ENCODE results near the gene ACTR8. TPM values are rescaled to one million over a fixed set of nuclear protein-coding genes. Genes with fewer than 3 reads are reported as not detected.

The ACTR8 gene
- total RNA-seq, 1 donor, result 8.1 TPM

DNA sequence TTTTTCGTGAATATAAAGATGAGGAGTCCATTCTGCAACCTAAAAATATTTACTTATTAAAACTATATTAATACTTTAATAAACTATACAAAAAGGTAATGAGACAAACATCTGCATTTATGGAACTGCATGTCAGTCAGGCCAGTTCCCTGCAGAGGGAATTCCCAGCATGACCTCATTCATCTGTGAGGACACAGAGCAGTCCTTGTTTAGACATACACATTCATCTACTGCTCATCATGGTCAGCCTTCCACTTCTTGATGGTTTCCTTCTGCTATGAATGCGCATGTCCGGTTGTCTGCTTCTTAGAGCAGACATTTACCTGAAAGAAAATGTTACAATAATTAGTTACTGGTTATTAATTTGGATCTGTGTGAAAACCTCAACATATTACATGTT lies 3.3 kb upstream of the ACTR8 start:
- Histone ChIP-seq H3K4me1 (ENCODE audit: insufficient read depth, low read length) (peaks cover 26% of the 10 kb centered on the region), H3K4me3 (ENCODE audit: low read length) (no peak overlapping the region), H3K27me3 (ENCODE audit: insufficient read depth, low read length) (no peaks in the 10 kb centered on the region), H3K9me3 (ENCODE audit: low read depth, low read length) (no peaks in the 10 kb centered on the region)

DNA sequence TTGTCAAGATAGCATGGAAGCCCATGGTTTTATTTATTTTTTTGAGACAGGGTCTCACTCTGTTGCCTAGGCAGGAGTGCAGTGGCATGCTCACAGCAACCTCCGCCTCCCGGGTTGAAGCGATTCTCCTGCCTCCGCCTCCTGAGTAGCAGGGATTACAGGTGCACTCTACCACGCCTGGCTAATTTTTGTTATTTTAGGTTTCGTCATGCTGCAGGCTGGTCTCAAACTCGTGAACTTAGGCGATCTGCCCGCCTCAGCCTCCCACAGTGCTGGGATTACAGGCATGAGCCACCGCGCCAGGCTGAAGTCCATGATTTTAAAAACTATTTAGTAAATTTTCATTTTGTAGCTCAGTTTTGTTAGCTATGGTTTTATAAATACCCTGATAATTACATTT lies 2.7 kb upstream of the ACTR8 start:
- Histone ChIP-seq H3K4me3 (ENCODE audit: low read length) (no peak overlapping the region), H3K9me3 (ENCODE audit: low read depth, low read length) (no peaks in the 10 kb centered on the region), H3K4me1 (ENCODE audit: insufficient read depth, low read length) (peaks cover 21% of the 10 kb centered on the region), H3K27me3 (ENCODE audit: insufficient read depth, low read length) (no peaks in the 10 kb centered on the region)

DNA sequence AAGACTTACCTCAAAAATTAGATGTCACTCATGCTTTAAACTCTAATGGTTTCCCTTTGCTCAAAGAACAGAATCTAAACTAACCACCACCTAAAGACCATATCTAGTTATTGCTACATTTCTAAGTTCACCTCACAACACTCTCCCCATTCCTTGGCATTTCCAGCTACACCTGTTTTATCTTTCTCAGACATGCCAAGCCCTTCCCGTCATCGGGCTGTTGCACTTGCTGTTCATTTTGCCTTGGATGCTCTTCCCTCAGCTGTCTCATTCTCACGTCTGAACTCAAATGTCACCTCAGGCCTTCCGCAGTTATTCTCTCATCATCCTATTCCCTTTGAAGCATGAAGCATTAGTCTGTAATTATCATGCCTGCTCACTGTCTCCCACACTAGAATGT lies 1.1 kb upstream of the ACTR8 start:
- Histone ChIP-seq H3K4me3 (ENCODE audit: low read length) (no peak overlapping the region), H3K9me3 (ENCODE audit: low read depth, low read length) (no peaks in the 10 kb centered on the region), H3K27me3 (ENCODE audit: insufficient read depth, low read length) (no peaks in the 10 kb centered on the region), H3K4me1 (ENCODE audit: insufficient read depth, low read length) (peaks cover 18% of the 10 kb centered on the region)

DNA sequence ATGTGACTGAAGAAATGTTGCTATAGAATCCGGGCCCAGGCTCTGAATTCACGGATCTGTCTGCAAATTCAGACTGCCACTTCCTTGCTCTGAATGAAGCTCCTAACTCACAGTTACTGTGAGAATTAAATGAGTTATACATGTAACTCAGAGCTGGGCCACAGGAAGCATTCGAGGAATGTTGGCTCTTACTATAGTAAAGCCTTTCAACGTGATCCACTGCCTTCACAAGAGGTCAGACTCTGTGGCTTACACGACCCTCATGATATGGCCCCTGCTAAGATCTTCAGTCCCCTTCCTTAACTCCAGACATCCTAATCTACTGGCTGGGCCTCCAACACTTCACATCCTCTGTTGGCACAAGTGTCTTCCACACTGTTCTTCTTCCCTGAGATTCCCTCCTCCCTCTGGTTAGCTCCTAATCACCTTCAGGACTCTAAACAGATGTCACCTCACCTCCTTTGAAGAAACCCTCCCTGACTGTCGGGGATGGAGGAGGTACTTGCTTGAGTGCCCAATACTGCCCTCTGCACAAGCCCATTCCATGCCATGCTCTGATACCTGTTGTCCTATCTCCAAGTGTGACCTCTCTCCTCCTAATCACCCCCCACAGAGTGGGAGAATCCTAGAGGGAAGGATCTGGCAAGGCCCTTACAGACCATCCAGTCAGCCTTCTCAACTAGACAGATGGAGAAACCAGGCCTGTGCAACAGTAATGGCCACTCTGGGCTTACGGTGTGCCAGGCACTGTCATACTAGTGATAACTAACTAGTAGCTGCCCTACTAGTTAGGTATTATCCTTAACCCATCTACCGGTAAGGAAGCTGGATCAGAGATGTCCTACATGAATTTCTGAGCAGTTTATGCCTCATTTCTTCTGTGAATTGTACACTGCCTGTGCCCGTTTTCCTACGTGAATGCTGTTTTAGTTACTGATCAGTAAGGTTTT lies 1.3 kb downstream of the ACTR8 start:
- H3K9me3 ChIP-seq (ENCODE audit: low read depth, low read length), result no peaks in the 10 kb centered on the region
- no peaks in the 10 kb centered on the region for H3K27me3 ChIP-seq (ENCODE audit: insufficient read depth, low read length)
- H3K4me1 ChIP-seq (ENCODE audit: insufficient read depth, low read length), result peaks cover 18% of the 10 kb centered on the region
- H3K4me3 ChIP-seq (ENCODE audit: low read length), result peak overlapping the region; percentile 75

DNA sequence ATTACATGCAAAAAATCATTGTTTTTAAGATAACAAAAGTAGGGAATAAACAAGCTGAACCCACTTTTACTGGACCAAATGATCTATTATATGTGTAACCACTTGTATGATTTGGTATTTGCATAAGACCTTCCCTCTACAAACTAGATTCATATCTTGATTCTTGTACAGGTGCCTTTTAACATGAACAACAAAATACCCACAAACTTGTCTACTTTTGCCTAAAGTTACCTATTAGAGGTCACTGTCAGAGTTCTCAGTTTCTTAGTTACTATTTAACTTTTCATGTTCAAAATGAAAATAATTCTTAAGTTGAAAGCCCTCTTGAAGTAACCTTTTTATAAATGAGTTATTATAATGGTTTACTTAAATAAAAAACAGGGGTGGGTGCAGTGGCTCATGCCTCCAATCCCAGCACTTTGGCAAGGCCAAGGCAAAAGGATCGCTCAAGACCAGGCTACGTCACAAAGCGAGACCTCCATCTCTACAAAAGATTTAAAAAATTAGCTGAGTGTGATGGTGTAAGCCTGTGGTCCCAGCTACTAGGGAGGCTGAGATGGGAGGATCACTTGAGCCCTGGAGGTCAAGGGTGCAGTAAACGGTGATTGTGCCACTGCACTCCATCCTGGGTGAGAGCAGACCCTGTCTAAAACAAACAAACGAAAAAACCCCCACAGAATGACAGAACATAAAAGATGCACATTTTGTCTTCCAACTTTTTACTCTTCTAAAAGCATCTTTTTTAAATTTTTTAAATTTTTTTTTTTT lies 16.0 kb downstream of the ACTR8 start:
- no peaks in the 10 kb centered on the region for H3K9me3 ChIP-seq (ENCODE audit: low read depth, low read length)
- H3K27me3 ChIP-seq (ENCODE audit: insufficient read depth, low read length), result no peaks in the 10 kb centered on the region
- no peaks in the 10 kb centered on the region for H3K4me1 ChIP-seq (ENCODE audit: insufficient read depth, low read length)
- H3K4me3 ChIP-seq (ENCODE audit: low read length), result no peak overlapping the region

DNA sequence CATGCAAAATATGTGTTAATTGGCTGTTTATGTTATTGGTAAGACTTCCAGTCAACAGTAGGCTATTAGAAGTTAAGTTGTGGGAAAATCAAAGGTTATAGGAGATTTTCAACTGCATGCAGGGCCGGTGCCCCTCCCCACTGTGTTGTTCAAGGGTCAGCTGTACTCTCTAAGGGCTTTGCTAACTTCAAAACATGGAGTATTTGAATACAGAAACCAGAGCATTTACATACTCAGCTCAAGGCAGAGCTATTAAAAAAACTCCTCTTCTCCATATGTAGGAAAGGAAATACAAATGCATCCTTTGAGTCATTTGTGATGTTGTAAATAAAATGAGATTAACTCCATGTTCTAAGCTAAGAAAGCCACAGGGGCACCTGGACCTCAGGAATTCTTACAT lies 18.8 kb downstream of the ACTR8 start:
- H3K4me1 ChIP-seq (ENCODE audit: insufficient read depth, low read length), result no peaks in the 10 kb centered on the region
- H3K4me3 ChIP-seq (ENCODE audit: low read length), result no peak overlapping the region
- no peaks in the 10 kb centered on the region for H3K27me3 ChIP-seq (ENCODE audit: insufficient read depth, low read length)
- no peaks in the 10 kb centered on the region for H3K9me3 ChIP-seq (ENCODE audit: low read depth, low read length)

DNA sequence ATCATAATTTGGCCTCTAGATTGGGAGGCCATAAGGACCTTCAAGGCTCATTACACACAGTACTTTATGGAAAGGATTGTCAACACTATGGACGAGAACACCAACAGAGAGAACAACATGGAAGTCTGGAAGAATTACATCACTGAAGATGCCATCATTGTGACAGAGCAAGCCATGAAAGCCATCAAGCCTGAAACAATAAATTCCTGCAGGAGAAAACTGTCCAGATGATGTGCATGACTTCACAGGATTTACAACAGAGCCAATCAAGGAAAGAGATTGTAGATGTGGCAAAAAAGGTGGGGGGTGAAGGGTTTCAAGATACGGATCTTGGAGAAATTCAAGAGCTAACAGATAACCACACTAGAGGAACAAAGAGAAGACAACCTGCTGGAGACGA lies 19.7 kb downstream of the ACTR8 start:
- Histone ChIP-seq H3K4me3 (ENCODE audit: low read length) (no peak overlapping the region), H3K27me3 (ENCODE audit: insufficient read depth, low read length) (no peaks in the 10 kb centered on the region), H3K9me3 (ENCODE audit: low read depth, low read length) (no peaks in the 10 kb centered on the region), H3K4me1 (ENCODE audit: insufficient read depth, low read length) (no peaks in the 10 kb centered on the region)

DNA sequence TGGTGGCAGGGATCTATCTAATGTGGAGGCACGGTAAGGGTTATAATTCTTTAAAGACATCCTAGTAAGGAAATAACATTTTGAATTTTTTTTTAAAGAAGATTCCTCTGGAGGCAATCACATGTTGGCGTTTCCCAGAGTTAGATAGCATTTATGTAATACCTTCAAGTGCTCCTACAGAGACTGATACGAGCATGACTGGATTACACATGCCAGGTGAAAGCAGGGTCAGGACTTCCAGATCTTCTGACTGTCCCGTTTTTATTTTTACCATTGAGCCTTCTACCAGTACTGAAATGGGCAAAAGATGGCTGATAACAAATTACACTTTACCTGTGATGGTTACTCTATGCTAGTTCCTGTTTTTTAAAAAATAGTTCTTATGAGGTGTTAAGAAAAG lies 21.8 kb downstream of the ACTR8 start:
- Histone ChIP-seq H3K27me3 (ENCODE audit: insufficient read depth, low read length) (no peaks in the 10 kb centered on the region), H3K9me3 (ENCODE audit: low read depth, low read length) (no peaks in the 10 kb centered on the region), H3K4me1 (ENCODE audit: insufficient read depth, low read length) (no peaks in the 10 kb centered on the region), H3K4me3 (ENCODE audit: low read length) (no peak overlapping the region)

DNA sequence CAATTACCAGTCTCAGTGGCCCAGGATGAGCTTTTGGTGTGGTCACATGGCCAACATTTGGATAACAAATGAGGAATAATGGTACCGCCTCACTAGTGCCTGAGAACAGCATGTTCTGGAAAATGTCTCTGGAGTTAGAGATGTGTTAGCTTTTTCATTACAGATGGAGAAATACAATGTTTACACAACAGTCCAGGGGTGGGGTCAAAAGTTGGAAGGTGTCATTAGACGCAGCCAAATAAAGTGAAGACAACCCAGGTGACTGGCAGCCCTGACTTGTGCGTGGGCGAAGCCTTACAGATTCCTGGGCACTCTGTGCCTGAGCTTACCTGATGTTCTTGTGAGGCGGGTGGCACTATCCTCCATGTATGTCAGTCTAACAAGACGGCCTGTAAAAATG lies 22.8 kb downstream of the ACTR8 start:
- H3K27me3 ChIP-seq (ENCODE audit: insufficient read depth, low read length), result no peaks in the 10 kb centered on the region
- no peak overlapping the region for H3K4me3 ChIP-seq (ENCODE audit: low read length)
- H3K9me3 ChIP-seq (ENCODE audit: low read depth, low read length), result no peaks in the 10 kb centered on the region
- no peaks in the 10 kb centered on the region for H3K4me1 ChIP-seq (ENCODE audit: insufficient read depth, low read length)

DNA sequence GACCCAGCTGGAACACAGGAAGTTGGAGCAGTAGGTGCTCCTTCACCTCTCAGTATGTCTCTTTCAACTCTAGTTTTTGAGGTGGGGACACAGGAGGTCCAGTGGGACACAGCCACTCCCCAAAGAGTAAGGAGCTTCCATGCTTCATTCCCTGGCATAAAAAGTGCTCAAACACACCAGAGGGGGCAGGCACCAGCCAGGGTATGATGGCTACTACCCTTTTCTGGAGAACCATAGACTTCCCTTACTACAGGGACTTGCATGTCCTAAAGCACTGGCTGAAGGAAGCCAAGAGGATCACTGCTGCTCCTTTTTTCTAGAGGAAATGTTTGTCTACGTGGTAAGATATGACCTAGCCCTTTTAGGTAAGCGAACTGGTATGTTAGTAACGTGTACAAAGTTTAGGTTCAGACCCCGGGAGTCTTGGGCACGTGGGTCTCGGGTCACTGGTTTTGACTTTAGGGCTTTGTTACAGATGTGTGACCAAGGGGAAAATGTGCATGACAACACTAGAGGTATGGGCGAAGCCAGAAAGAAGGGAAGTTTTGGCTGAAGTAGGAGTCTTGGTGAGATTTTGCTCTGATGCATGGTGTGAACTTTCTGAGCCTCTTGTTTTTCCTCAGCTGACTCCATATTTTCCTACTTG lies 23.7 kb downstream of the ACTR8 start:
- H3K4me1 ChIP-seq (ENCODE audit: insufficient read depth, low read length), result no peaks in the 10 kb centered on the region
- no peaks in the 10 kb centered on the region for H3K9me3 ChIP-seq (ENCODE audit: low read depth, low read length)
- no peak overlapping the region for H3K4me3 ChIP-seq (ENCODE audit: low read length)
- no peaks in the 10 kb centered on the region for H3K27me3 ChIP-seq (ENCODE audit: insufficient read depth, low read length)

DNA sequence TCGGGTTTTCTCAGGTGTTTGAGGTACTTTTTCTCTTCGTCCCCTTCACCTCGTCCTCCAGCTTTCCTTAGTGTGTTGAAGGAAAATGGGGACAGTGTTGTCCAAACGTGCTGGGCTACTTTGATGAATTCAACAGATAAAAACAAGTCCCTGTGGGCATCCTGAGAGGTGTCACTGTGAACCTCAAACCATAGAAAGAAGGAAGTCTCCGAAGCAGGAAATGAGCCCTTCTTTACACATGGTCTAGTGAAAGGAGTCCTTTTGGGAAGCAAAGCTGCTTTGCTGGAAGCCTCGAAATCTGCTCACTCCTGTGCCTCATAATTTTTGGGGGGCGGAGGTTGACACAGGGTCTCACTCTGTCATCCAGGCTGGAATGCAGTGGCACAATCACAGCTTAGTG lies 25.0 kb downstream of the ACTR8 start:
- H3K9me3 ChIP-seq (ENCODE audit: low read depth, low read length), result no peaks in the 10 kb centered on the region
- no peaks in the 10 kb centered on the region for H3K27me3 ChIP-seq (ENCODE audit: insufficient read depth, low read length)
- no peak overlapping the region for H3K4me3 ChIP-seq (ENCODE audit: low read length)
- no peaks in the 10 kb centered on the region for H3K4me1 ChIP-seq (ENCODE audit: insufficient read depth, low read length)

DNA sequence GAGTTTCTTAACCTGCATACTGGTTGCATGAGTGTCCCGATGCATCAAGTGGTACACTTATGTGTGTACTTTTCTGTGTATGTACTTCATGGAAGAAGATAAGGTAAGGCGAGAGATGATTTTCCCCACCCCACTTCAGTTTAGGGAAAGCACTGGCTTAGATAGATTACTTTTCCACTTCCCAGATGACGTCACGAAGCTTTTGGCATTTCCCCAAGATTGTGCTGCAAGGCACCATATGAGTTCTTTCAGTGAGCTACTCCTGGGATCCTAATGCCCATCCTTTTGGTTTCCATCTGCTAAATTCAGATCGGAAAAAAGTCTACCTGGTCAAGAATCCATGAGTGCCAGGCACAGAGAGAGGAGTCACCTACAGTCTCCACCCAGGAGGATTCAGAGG lies 31.1 kb downstream of the ACTR8 start:
- H3K27me3 ChIP-seq (ENCODE audit: insufficient read depth, low read length), result peaks cover 30% of the 10 kb centered on the region
- peaks cover 8% of the 10 kb centered on the region for H3K4me1 ChIP-seq (ENCODE audit: insufficient read depth, low read length)
- H3K4me3 ChIP-seq (ENCODE audit: low read length), result no peak overlapping the region
- no peaks in the 10 kb centered on the region for H3K9me3 ChIP-seq (ENCODE audit: low read depth, low read length)

DNA sequence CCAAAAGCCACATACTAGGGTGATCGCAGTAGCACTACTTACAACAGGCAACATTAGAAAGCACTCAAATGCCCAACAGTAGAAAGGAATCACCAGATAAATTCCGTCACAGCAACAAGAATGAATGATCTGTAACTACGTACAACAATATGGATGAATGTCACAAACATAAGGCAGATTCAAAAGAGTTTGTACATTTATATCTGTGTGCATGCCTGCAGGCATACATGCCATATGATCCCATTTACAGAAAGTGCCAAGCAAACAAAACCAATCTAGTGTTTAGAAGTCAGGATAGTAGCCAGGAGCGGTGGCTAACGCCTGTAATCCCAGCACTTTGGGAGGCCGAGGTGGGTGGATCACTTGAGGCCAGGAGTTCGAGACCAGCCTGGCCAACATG lies 32.0 kb downstream of the ACTR8 start:
- peaks cover 38% of the 10 kb centered on the region for H3K27me3 ChIP-seq (ENCODE audit: insufficient read depth, low read length)
- peaks cover 11% of the 10 kb centered on the region for H3K4me1 ChIP-seq (ENCODE audit: insufficient read depth, low read length)
- H3K9me3 ChIP-seq (ENCODE audit: low read depth, low read length), result no peaks in the 10 kb centered on the region
- no peak overlapping the region for H3K4me3 ChIP-seq (ENCODE audit: low read length)

DNA sequence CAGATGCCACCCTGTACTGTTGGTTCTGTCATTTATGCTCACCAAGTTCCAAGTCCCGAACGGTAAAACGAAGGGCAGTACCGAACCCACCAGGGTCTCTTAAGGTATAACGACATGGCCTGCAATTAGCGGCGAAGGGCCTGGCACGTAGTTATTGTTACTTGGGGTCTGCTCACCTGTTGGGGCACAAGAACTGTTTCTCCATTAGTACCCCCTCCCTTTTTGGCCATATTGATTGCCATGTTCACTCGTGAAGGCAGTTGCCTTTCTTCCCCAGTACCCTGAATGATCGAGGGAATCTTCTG lies 35.1 kb downstream of the ACTR8 start:
- Histone ChIP-seq H3K27me3 (ENCODE audit: insufficient read depth, low read length) (peaks cover 44% of the 10 kb centered on the region), H3K4me1 (ENCODE audit: insufficient read depth, low read length) (peaks cover 11% of the 10 kb centered on the region), H3K4me3 (ENCODE audit: low read length) (no peak overlapping the region), H3K9me3 (ENCODE audit: low read depth, low read length) (no peaks in the 10 kb centered on the region)

DNA sequence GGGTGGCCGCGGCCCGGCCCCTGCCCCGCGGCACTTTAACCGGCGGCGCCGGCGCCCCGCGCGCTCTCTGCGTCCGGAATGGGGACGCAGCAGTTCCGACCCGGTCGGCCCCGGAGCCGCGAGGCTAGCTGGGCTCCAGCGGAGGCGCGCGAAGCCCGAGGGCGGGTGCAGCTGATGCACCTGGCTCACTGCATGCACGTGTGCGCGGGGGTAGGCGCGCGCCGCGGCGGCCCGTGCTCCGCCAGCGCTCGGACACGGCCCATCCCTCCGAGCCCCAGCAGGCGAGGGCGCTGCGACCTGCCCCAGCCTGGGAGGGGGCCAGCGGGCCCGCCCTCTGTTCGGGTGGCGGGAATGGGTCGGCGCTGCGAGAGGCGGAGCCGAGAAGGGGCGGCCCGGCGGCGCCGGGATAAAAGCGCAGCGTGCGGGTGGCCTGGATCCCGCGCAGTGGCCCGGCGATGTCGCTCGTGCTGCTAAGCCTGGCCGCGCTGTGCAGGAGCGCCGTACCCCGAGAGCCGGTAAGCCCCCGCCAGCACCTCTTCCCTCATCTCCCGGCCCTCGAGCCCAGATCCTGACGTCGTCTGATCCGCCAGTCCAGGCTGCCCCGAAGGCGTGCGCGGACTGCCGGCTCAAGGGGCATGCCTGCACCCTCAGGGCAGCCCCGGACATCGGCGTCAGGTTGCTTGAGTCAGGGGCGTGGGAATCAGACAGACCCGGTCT lies 35.7 kb downstream of the ACTR8 start, which contains the start of the genes CHDH and IL17RB:
Gene CHDH (minus strand): TSS at position 286 of the 717 bp plus-strand sequence. CDS start 22,411 bp downstream, outside the sequence.
Gene IL17RB (plus strand): TSS at position 435 of the 717 bp plus-strand sequence. CDS start 21 bp downstream, at position 456.
- H3K27me3 ChIP-seq (ENCODE audit: insufficient read depth, low read length), result peaks cover 44% of the 10 kb centered on the region
- H3K4me3 ChIP-seq (ENCODE audit: low read length), result peak within 1 kb of the TSS; percentile 34
- H3K9me3 ChIP-seq (ENCODE audit: low read depth, low read length), result no peaks in the 10 kb centered on the region
- peaks cover 11% of the 10 kb centered on the region for H3K4me1 ChIP-seq (ENCODE audit: insufficient read depth, low read length)
